IMR-90 (cell line): ENCODE data around the gene PPP1R3F. TPM values are rescaled to one million over a fixed set of nuclear protein-coding genes. Genes with fewer than 3 reads are reported as not detected.

Experiments
- ATAC-seq: fragments of 200-7000 bp; cut with Tn5 transposase; 2 replicates; pipeline ENCODE4 v1.9.1; 2020; ENCODE audit warnings: low read depth, mild to moderate bottlenecking, moderate library complexity
- Bru-seq: library from RNA; stranded (reverse); fragments of 400-500 nt; gene quantifications from one replicate; lab custom pipeline; 2021; lab: Mats Ljungman, UMichigan
- BruChase-seq, 2 experiments: library from RNA; stranded (reverse); fragments of 400-500 nt; gene quantifications; one replicate each; lab custom pipeline; 2021; lab: Mats Ljungman, UMichigan
- BruUV-seq: library from RNA; stranded (reverse); fragments of 400-500 nt; replicated peaks from 2 replicates; lab custom pipeline; 2021; lab: Mats Ljungman, UMichigan
- CTCF ChIA-PET: fragments of 300-600 bp; formaldehyde crosslinking; extraction: SDS; loops from one replicate; lab custom pipeline; 2021; ENCODE audit warnings: antibody characterized with exemption; lab: Yijun Ruan, JAX
- POLR2A ChIA-PET: fragments of 300-600 bp; sonication (Branson Sonifier 250); formaldehyde crosslinking; loops from one replicate; lab custom pipeline; 2022; ENCODE audit warnings: antibody characterized with exemption; ENCODE audit not compliant: unreplicated experiment; lab: Charles Lee
- DNase-seq: peaks from one replicate; pipeline ENCODE4 v3.0.0; 2013
- H2AFZ ChIP-seq: replicated peaks from 2 replicates; pipeline ENCODE3; 2013; ENCODE audit warnings: low read length, mild to moderate bottlenecking; ENCODE audit not compliant: poor library complexity
- H2AK5ac ChIP-seq: 2 replicates; pipeline ENCODE4 v1.6.1; 2013; ENCODE audit warnings: low read depth, low read length, inconsistent platforms
- H2AK9ac ChIP-seq: replicated peaks from 2 replicates; pipeline ENCODE3; 2013; ENCODE audit warnings: mild to moderate bottlenecking, low read depth, low read length, moderate library complexity; ENCODE audit not compliant: poor library complexity
- H2BK120ac ChIP-seq: 2 replicates; pipeline ENCODE4 v1.6.1; 2013; ENCODE audit warnings: low read depth, low read length, inconsistent platforms
- H2BK15ac ChIP-seq: 3 replicates; pipeline ENCODE4 v1.6.1; 2013; ENCODE audit warnings: low read depth, low read length, inconsistent platforms
- H2BK20ac ChIP-seq: 2 replicates; pipeline ENCODE4 v1.6.1; 2013; ENCODE audit warnings: low read depth, mild to moderate bottlenecking, inconsistent platforms, low read length, moderate library complexity
- H2BK5ac ChIP-seq: 2 replicates; pipeline ENCODE4 v1.6.1; 2013; ENCODE audit warnings: mild to moderate bottlenecking, low read depth, low read length, inconsistent platforms; ENCODE audit not compliant: poor library complexity, severe bottlenecking
- H3K14ac ChIP-seq: replicated peaks from 2 replicates; pipeline ENCODE4 v1.6.1; 2013; ENCODE audit warnings: low read depth, low read length, inconsistent platforms
- H3K18ac ChIP-seq: 2 replicates; pipeline ENCODE4 v1.6.1; 2013; ENCODE audit warnings: low read depth, low read length, control low read depth
- H3K23ac ChIP-seq: 2 replicates; pipeline ENCODE4 v1.6.1; 2013; ENCODE audit warnings: low read depth, low read length, inconsistent platforms
- H3K27ac ChIP-seq: 2 replicates; pipeline ENCODE4 v1.5.1; 2013; ENCODE audit warnings: mild to moderate bottlenecking, control low read depth, low read length; ENCODE audit not compliant: insufficient read depth
- H3K27me3 ChIP-seq: 2 replicates; pipeline ENCODE4 v1.6.1; 2013; ENCODE audit warnings: low read length; ENCODE audit not compliant: control insufficient read depth, insufficient read depth
- H3K36me3 ChIP-seq: 2 replicates; pipeline ENCODE4 v1.6.1; 2013; ENCODE audit warnings: low read length, mixed read lengths; ENCODE audit not compliant: control insufficient read depth, insufficient read depth
- H3K4ac ChIP-seq: 2 replicates; pipeline ENCODE4 v1.6.1; 2013; ENCODE audit warnings: low read depth, low read length, inconsistent platforms
- H3K4me1 ChIP-seq: 2 replicates; pipeline ENCODE4 v1.6.1; 2013; ENCODE audit warnings: low read length, mixed read lengths; ENCODE audit not compliant: control insufficient read depth, insufficient read depth
- H3K4me2 ChIP-seq: 2 replicates; pipeline ENCODE4 v1.6.1; 2013; ENCODE audit warnings: low read depth, mild to moderate bottlenecking, control low read depth, low read length, moderate library complexity
- H3K4me3 ChIP-seq: 2 replicates; pipeline ENCODE4 v1.5.1; 2013; ENCODE audit warnings: low read depth, mild to moderate bottlenecking, control low read depth, low read length, moderate library complexity; ENCODE audit not compliant: insufficient read depth
- H3K56ac ChIP-seq: 2 replicates; pipeline ENCODE4 v1.6.1; 2013; ENCODE audit warnings: low read length, inconsistent platforms; ENCODE audit not compliant: insufficient read depth; ENCODE audit errors: extremely low read depth
- H3K79me1 ChIP-seq, 2 experiments: 2 replicates each; pipeline ENCODE4 v1.6.1; 2013; ENCODE audit warnings: low read length in 2 of 2, inconsistent platforms in 1 of 2, low read depth in 1 of 2
- H3K9ac ChIP-seq: 2 replicates; pipeline ENCODE4 v1.6.1; 2013; ENCODE audit warnings: low read depth, low read length, control low read depth
- H3K9me1 ChIP-seq: 2 replicates; pipeline ENCODE4 v1.6.1; 2013; ENCODE audit warnings: low read length, inconsistent platforms; ENCODE audit not compliant: insufficient read depth
- H3K9me3 ChIP-seq: 2 replicates; pipeline ENCODE4 v1.6.1; 2013; ENCODE audit warnings: low read length; ENCODE audit not compliant: control insufficient read depth, insufficient read depth
- H4K20me1 ChIP-seq: 2 replicates; pipeline ENCODE4 v1.6.1; 2013; ENCODE audit warnings: low read length, inconsistent platforms; ENCODE audit not compliant: insufficient read depth
- H4K5ac ChIP-seq: 2 replicates; pipeline ENCODE4 v1.6.1; 2013; ENCODE audit warnings: mild to moderate bottlenecking, low read depth, low read length, control low read depth
- H4K8ac ChIP-seq, 2 experiments: 2 replicates each; pipeline ENCODE4 v1.6.1; 2013; ENCODE audit warnings: low read depth in 2 of 2, low read length in 2 of 2, control low read depth in 1 of 2, inconsistent platforms in 1 of 2
- H4K91ac ChIP-seq: 2 replicates; pipeline ENCODE4 v1.6.1; 2013; ENCODE audit warnings: low read depth, low read length, inconsistent platforms; ENCODE audit not compliant: insufficient read depth
- MAFK ChIP-seq: IDR thresholded peaks from 2 replicates; pipeline ENCODE4 v1.6.1; 2012; ENCODE audit warnings: low read depth, low read length, improper control_type of control experiment
- POLR2A ChIP-seq: IDR thresholded peaks from 2 replicates; pipeline ENCODE4 v1.6.1; 2012; ENCODE audit warnings: mild to moderate bottlenecking, low read depth, low read length
- WGBS, 2 experiments: methylation state at CpG; one replicate each; pipeline versions ENCODE4 v1.1.5 to v1.1.7; 2013; ENCODE audit warnings: missing lambda C conversion rate in 2 of 2; ENCODE audit not compliant: insufficient read length in 1 of 2; ENCODE audit errors: extremely low coverage in 2 of 2; 5-methylcytosine and 5-hydroxymethylcytosine counted together
- dilution Hi-C: fragments of 300-500 bp; cut with HindIII; formaldehyde crosslinking; loops from one replicate; pipeline ENCODE4 v1.14.3; 2018; ENCODE audit warnings: low sequenced_read_pairs; ENCODE audit not compliant: unreplicated experiment
- in situ Hi-C: fragments of 300-500 bp; cut with MboI; formaldehyde crosslinking; loops from 3 replicates; pipeline ENCODE4 v1.14.3; 2019; ENCODE audit warnings: low sequenced_read_pairs, inconsistent platforms, mixed read lengths
- intact Hi-C: fragments of 100-400 bp; cut with micrococcal nuclease; formaldehyde crosslinking; loops from 2 replicates; pipeline ENCODE4 v1.10.0; 2022
- long read RNA-seq: library from polyadenylated mRNA; unstranded; transcript quantifications from one replicate; pipeline ENCODE4 v2.0.0, GENCODE V29; 2021; ENCODE audit not compliant: unreplicated experiment
- polyA plus RNA-seq, 3 experiments: library from polyadenylated mRNA; depleted of rRNA; stranded (reverse); fragments of >200 nt; gene quantifications; 2 replicates each; pipeline ENCODE4 v1.2.3, GENCODE V29; 2012; ENCODE audit warnings: low replicate concordance in 1 of 3
- total RNA-seq: library from RNA; depleted of rRNA; stranded (reverse); fragments of >200 nt; gene quantifications from 2 replicates; pipeline ENCODE4 v1.2.3, GENCODE V29; 2012; rRNA removed

Gene PPP1R3F
- total RNA-seq (0.72 and 1.1 TPM in 2 replicates), polyA plus RNA-seq (2012; rRNA removed) (1.7 and 2.1 TPM in 2 replicates), Bru-seq, nascent RNA (percentile 67 among the genes with signal in this experiment), BruChase-seq, experiment 1, labeled RNA remaining after a 6-hour chase (percentile 81 among the genes with signal in this experiment), BruChase-seq, experiment 2, labeled RNA remaining after a 2-hour chase (percentile 78 among the genes with signal in this experiment)
- polyA plus RNA-seq (2012; cell fraction: cytosol; rRNA removed) = 1.3 and 2.3 TPM in 2 replicates
- polyA plus RNA-seq (2012; cell fraction: nucleus; rRNA removed; ENCODE audit: low replicate concordance) = 2.6 and 4.8 TPM in 2 replicates
- long read RNA-seq, partial matches to known transcripts = 3 of 17 reads
- long read RNA-seq, other reads (novel, unspliced or antisense) = 12 of 17 reads

GRCh38 chrX:49269767-49270248 lies at the start of gene PPP1R3F:
PPP1R3F (plus strand) TSS chrX:49269793; CDS start chrX:49269870, 77 bp downstream.
- no peaks in the 10 kb centered on the region for H3K9me3 ChIP-seq
- WGBS, 2 experiments = 25% methylated on average over 32 of the region's 70 CpGs; no CpG with 5 or more reads in 1 of the 2 experiments
- H3K4me1 ChIP-seq = 0 out of 2 replicates have a peak, but pooled peaks cover 2% of the 10 kb centered on the region
- H2AK9ac ChIP-seq = peak within 1 kb of the TSS; percentile 91
- peak within 1 kb of the TSS; percentile 84 for H2AFZ ChIP-seq
- peak within 1 kb of the TSS; percentile 95 for H3K23ac ChIP-seq
- peak within 1 kb of the TSS; percentile 96 for H4K5ac ChIP-seq
- ATAC-seq (peak; percentile 40), DNase-seq (no peak)
- no peaks in the 10 kb centered on the region for H3K27me3 ChIP-seq
- H3K36me3 ChIP-seq = peaks cover 2% of the 10 kb centered on the region; the same call in 1 of the 2 replicates
- H3K4ac ChIP-seq = peak within 1 kb of the TSS; percentile 100
- H2BK20ac ChIP-seq = peak within 1 kb of the TSS; percentile 77; the same call in 1 of the 2 replicates
- intact Hi-C loops = loop anchor here (2.0 kb wide), 1 partner anchor 77 kb away; no protein-coding TSS in a partner anchor
- peak within 1 kb of the TSS; percentile 86 for H3K9ac ChIP-seq
- peak within 1 kb of the TSS; percentile 81; the same call in 1 of the 3 replicates for H2BK15ac ChIP-seq
- peak within 1 kb of the TSS; percentile 94 for H4K91ac ChIP-seq
- POLR2A ChIA-PET = no interaction called here
- peaks cover 4% of the 10 kb centered on the region; the same call in 1 of the 2 replicates for H3K9me1 ChIP-seq
- peak within 1 kb of the TSS; percentile 95 for H3K56ac ChIP-seq
- H3K79me1 ChIP-seq = peaks cover 30 to 34% of the 10 kb centered on the region in 2 experiments
- peak within 1 kb of the TSS; percentile 78 for H3K4me2 ChIP-seq
- in situ Hi-C loops = no loop called here
- H2BK5ac ChIP-seq = peak within 1 kb of the TSS; percentile 96
- dilution Hi-C loops = no loop called here
- TF ChIP-seq POLR2A (peak; percentile 71), MAFK (no peak)
- peak within 1 kb of the TSS; percentile 95 for H3K18ac ChIP-seq
- H3K14ac ChIP-seq = peak within 1 kb of the TSS; percentile 98
- peak within 1 kb of the TSS; percentile 92 for H3K4me3 ChIP-seq
- H2AK5ac ChIP-seq = peak within 1 kb of the TSS; percentile 57; the same call in 1 of the 2 replicates
- peak within 1 kb of the TSS; percentile 98 for H3K27ac ChIP-seq
- peak within 1 kb of the TSS; percentile 82 to 100 for H4K8ac ChIP-seq
- CTCF ChIA-PET = no interaction called here
- H4K20me1 ChIP-seq = no peaks in the 10 kb centered on the region; the same call in 1 of the 2 replicates
- peak within 1 kb of the TSS; percentile 99 for H2BK120ac ChIP-seq
- BruUV-seq = no TSS peak
